Endometrial microvascular endothelial cells (primary cell): ENCODE data around the gene ZFPM1. TPM values are rescaled to one million over a fixed set of nuclear protein-coding genes. Genes with fewer than 3 reads are reported as not detected.

Experiments
- in situ Hi-C: cut with HindIII; loops from 2 replicates; pipeline ENCODE4 v1.10.0; 2017; ENCODE audit warnings: low sequenced_read_pairs, low pct_unique_long_range_greater_than_20kb; ENCODE audit errors: inconsistent ontology term
- total RNA-seq: library from RNA; depleted of rRNA; stranded (reverse); fragments of >200 nt; gene quantifications from one replicate; pipeline ENCODE4 v1.2.3, GENCODE V29; 2015; ENCODE audit errors: inconsistent ontology term

The ZFPM1 gene
- total RNA-seq, 1 donor from 2014 or later: 1.2 TPM

GRCh38 chr16:88554711-88555264, 101.7 kb downstream of the ZFPM1 start:
- in situ Hi-C loops: no loop called here

GRCh38 chr16:88556294-88556988, 103.4 kb downstream of the ZFPM1 start:
- in situ Hi-C loops: no loop called here

- in situ Hi-C loops: no loop called here
Observed at GRCh38 chr16:88558457-88559442, 105.7 kb downstream of the ZFPM1 start.

GRCh38 chr16:88560714-88561484, 107.8 kb downstream of the ZFPM1 start:
- in situ Hi-C loops: no loop called here

GRCh38 chr16:88561485-88562359, 108.6 kb downstream of the ZFPM1 start:
- in situ Hi-C loops: no loop called here

GRCh38 chr16:88566158-88566557, 113.1 kb downstream of the ZFPM1 start:
- in situ Hi-C loops: no loop called here

- in situ Hi-C loops: no loop called here
Observed at GRCh38 chr16:88568710-88569613, 115.9 kb downstream of the ZFPM1 start.

GRCh38 chr16:88569614-88569984, 116.5 kb downstream of the ZFPM1 start:
- in situ Hi-C loops: no loop called here

- in situ Hi-C loops: no loop called here
Observed at GRCh38 chr16:88569985-88570690, 117.1 kb downstream of the ZFPM1 start, which contains the start of gene ZC3H18. ZC3H18 (plus strand) TSS chr16:88570403; CDS start chr16:88577124, 6,721 bp downstream.

- in situ Hi-C loops: no loop called here
Observed at GRCh38 chr16:88570691-88571092, 117.6 kb downstream of the ZFPM1 start.

- in situ Hi-C loops: no loop called here
Observed at GRCh38 chr16:88575251-88575650, 122.2 kb downstream of the ZFPM1 start.

GRCh38 chr16:88576307-88576706, 123.2 kb downstream of the ZFPM1 start:
- in situ Hi-C loops: no loop called here

- in situ Hi-C loops: no loop called here
Observed at GRCh38 chr16:88577166-88577565, 124.1 kb downstream of the ZFPM1 start.

- in situ Hi-C loops: no loop called here
Observed at GRCh38 chr16:88578446-88579313, 125.6 kb downstream of the ZFPM1 start.

- in situ Hi-C loops: no loop called here
Observed at GRCh38 chr16:88580371-88580770, 127.3 kb downstream of the ZFPM1 start.

- in situ Hi-C loops: no loop called here
Observed at GRCh38 chr16:88581033-88581432, 128.0 kb downstream of the ZFPM1 start.
